Gastroesophageal sphincter (tissue), 3 donors: ENCODE measurements around the gene TMEM134.

ENCODE experiments used
- EP300 ChIP-seq: sonication (generic); formaldehyde crosslinking; IDR thresholded peaks from one replicate; pipeline ENCODE4 v1.6.1; 2017; ENCODE audit warnings: antibody characterized with exemption, mild to moderate bottlenecking
- POLR2A ChIP-seq, 2 donors: fragments of 450-650 bp; IDR thresholded peaks; one replicate each; pipeline ENCODE4 v1.6.1; 2017; ENCODE audit warnings: antibody characterized with exemption in 2 of 2, mild to moderate bottlenecking in 2 of 2, moderate library complexity in 1 of 2
- POLR2AphosphoS5 ChIP-seq: sonication (generic); formaldehyde crosslinking; IDR thresholded peaks from one replicate; pipeline ENCODE4 v1.6.1; 2017; ENCODE audit warnings: antibody characterized with exemption
- TF ChIP-seq, protein P1 (sequence below), 4 experiments: fragments of 200-600 bp in 2 of 4; fragments of 450-650 bp in 2 of 4; sonication (generic) in 1 of 4; IDR thresholded peaks; one replicate each; pipeline ENCODE4 v1.5.1; 2017 to 2019; ENCODE audit warnings: antibody characterized with exemption in 4 of 4, mild to moderate bottlenecking in 2 of 4, moderate library complexity in 2 of 4

GRCh38 chr11:67464411-67465188, 4.5 kb downstream of the TMEM134 start:
- TF ChIP-seq, protein P1, sequence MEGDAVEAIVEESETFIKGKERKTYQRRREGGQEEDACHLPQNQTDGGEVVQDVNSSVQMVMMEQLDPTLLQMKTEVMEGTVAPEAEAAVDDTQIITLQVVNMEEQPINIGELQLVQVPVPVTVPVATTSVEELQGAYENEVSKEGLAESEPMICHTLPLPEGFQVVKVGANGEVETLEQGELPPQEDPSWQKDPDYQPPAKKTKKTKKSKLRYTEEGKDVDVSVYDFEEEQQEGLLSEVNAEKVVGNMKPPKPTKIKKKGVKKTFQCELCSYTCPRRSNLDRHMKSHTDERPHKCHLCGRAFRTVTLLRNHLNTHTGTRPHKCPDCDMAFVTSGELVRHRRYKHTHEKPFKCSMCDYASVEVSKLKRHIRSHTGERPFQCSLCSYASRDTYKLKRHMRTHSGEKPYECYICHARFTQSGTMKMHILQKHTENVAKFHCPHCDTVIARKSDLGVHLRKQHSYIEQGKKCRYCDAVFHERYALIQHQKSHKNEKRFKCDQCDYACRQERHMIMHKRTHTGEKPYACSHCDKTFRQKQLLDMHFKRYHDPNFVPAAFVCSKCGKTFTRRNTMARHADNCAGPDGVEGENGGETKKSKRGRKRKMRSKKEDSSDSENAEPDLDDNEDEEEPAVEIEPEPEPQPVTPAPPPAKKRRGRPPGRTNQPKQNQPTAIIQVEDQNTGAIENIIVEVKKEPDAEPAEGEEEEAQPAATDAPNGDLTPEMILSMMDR (IDR thresholded peaks at IDR 0.05): peak in 1 of 4 experiments; percentile 13
- TF ChIP-seq POLR2A (IDR thresholded peaks at IDR 0.05) (no peak), POLR2AphosphoS5 (no peak), EP300 (no peak)
